GM18867 (cell line): ENCODE data around the gene KIF9.
"Not testable (repeated sequence)": the region's sequence is repeated elsewhere in the genome, so short reads cannot be mapped to it uniquely, and the experiment has no call there.

Experiments
- ATAC-seq: cut with Tn5 transposase; IDR thresholded peaks from one replicate; pipeline ENCODE4 v1.9.1; 2021; ENCODE audit warnings: mild to moderate bottlenecking, moderate library complexity; ENCODE audit not compliant: unreplicated experiment

KIF9 gene

GRCh38 chr3:47193871-47194859 is 88.4 kb downstream of the KIF9 start:
- no peak for ATAC-seq

- no peak for ATAC-seq
Measured at GRCh38 chr3:47186285-47186684, 96.3 kb downstream of the KIF9 start.

GRCh38 chr3:47181685-47182084 is 100.9 kb downstream of the KIF9 start:
- not testable (repeated sequence) for ATAC-seq

- not testable (repeated sequence) for ATAC-seq
Measured at GRCh38 chr3:47180011-47180410, 102.6 kb downstream of the KIF9 start.
